Hematopoietic multipotent progenitor cell treated with erythropoietin and hydrocortisone succinate and interleukin-3 and kit ligand, for 17 days (in vitro differentiated cells): Measurements from ENCODE around the gene OSTN.
"Not testable (repeated sequence)": the region's sequence is repeated elsewhere in the genome, so short reads cannot be mapped to it uniquely, and the experiment has no call there.

Experiments
- DNase-seq: peaks from one replicate; pipeline ENCODE4 v3.0.0-alpha.2; 2015; ENCODE audit warnings: low spot score

Gene OSTN

GRCh38 chr3:191263850-191264249, 64.8 kb downstream of the OSTN start:
- no peak for DNase-seq

- DNase-seq = no peak
Observed at GRCh38 chr3:191268737-191269136, 69.7 kb downstream of the OSTN start.

GRCh38 chr3:191269289-191270085, 70.4 kb downstream of the OSTN start:
- no peak for DNase-seq

- DNase-seq = not testable (repeated sequence)
Observed at GRCh38 chr3:191275244-191275643, 76.2 kb downstream of the OSTN start.

GRCh38 chr3:191275751-191276150, 76.7 kb downstream of the OSTN start:
- no peak for DNase-seq

- DNase-seq = no peak
Observed at GRCh38 chr3:191280111-191280510, 81.1 kb downstream of the OSTN start.

GRCh38 chr3:191280882-191281281, 81.8 kb downstream of the OSTN start:
- no peak for DNase-seq

GRCh38 chr3:191282251-191283185, 83.5 kb downstream of the OSTN start:
- DNase-seq = no peak

GRCh38 chr3:191283400-191283799, 84.4 kb downstream of the OSTN start:
- DNase-seq = no peak

- DNase-seq = no peak
Observed at GRCh38 chr3:191290311-191291025, 91.4 kb downstream of the OSTN start.

GRCh38 chr3:191292243-191293015, 93.4 kb downstream of the OSTN start:
- DNase-seq = no peak

GRCh38 chr3:191294291-191294690, 95.2 kb downstream of the OSTN start:
- no peak for DNase-seq

GRCh38 chr3:191296041-191296541, 97.0 kb downstream of the OSTN start:
- no peak for DNase-seq

GRCh38 chr3:191298846-191299245, 99.8 kb downstream of the OSTN start:
- DNase-seq = no peak

- DNase-seq = no peak
Observed at GRCh38 chr3:191300422-191300821, 101.4 kb downstream of the OSTN start.

- DNase-seq = no peak
Observed at GRCh38 chr3:191301017-191301416, 102.0 kb downstream of the OSTN start.

GRCh38 chr3:191301782-191302411, 102.9 kb downstream of the OSTN start:
- no peak for DNase-seq

GRCh38 chr3:191302451-191302850, 103.4 kb downstream of the OSTN start:
- DNase-seq = no peak

- no peak for DNase-seq
Observed at GRCh38 chr3:191303596-191303995, 104.6 kb downstream of the OSTN start.

- DNase-seq = no peak
Observed at GRCh38 chr3:191306428-191306827, 107.4 kb downstream of the OSTN start.

GRCh38 chr3:191307341-191307740, 108.3 kb downstream of the OSTN start:
- no peak for DNase-seq
